Activated gamma-delta T cell treated with anti-CD3 and anti-CD28 coated beads, Interleukin-2, amount 50 U/mL, for 16 hours (primary cell): ENCODE data around the gene MLLT3.
"Not testable (repeated sequence)": the region's sequence is repeated elsewhere in the genome, so short reads cannot be mapped to it uniquely, and the experiment has no call there.

Experiments used
- DNase-seq: peaks from one replicate; pipeline ENCODE4 v3.0.0-alpha.2; 2020; ENCODE audit warnings: low read depth

Gene MLLT3

DNA sequence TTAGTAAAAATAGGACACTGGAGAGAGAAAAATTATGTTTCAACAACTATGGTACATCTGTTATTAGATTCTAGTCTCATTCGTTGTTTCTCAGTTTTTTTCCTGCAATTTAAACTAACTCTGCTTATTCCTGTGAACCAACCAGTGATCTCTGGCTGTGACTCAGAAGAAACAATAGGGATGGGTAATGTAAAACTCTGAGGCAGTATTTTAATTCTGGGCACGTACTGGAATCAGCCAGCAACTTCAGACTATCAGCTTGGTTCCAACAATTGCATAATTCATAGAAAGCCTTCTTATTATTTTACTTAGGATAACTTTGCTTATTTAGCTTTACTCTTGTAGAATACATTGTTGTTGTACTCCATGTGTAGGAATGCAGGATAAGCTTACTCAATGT, 28.8 kb downstream of the MLLT3 start:
- DNase-seq, result no peak

DNA sequence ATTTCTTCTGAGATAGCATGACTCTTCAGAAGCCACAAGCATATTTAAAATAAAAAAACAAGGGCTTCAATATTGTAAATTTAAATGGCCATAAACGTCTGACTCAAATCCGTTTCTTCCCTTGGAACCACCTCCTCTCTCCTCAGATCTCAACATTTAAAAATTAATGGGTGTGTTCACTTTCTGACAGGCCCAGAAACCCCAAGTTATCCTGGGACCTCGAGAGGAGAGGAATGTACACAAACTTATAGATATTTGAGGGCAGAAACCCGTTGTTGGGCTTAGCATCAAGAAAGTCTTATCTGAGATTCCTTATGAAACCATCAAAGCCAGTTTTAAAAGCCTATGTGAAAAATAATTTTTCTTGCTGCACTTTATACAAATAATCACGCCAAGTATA, 29.2 kb downstream of the MLLT3 start:
- no peak for DNase-seq

DNA sequence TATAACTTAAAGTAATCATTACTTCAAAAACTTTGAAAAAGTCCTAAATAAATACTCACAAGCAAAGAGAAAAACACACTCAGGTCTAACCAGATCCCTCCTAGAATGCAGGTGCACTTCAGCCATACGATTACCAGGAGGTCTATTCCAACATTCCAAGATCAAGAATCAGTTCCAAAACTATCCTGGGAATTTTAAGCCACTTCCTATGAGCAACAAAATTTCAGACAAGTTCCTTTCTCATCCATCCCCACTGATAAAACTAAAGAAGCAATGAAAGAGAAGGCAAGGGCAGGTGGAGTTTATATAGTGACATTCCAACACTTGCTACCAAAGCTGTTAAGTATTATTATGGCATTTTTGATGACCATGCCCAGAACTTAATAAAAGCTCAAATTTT, 29.6 kb downstream of the MLLT3 start:
- DNase-seq, result no peak

DNA sequence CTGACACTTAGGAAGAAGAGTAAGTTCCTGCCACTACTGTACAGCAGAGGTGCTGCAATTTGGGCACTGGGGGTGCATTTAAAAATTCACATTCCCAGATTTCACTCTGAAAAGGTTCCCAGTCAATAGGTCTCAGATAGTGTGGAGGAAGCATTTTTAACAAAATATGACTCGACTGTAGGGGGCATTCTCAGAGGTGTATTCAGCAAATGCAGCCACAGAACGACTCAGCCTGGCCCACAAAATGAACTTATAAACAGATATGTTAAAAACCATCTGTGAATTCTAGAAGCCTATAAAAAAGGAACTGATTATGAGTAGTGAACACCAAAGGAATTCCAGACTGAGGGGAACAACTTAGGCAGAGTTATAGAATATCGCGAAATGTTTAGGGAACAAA, 31.1 kb downstream of the MLLT3 start:
- no peak for DNase-seq

DNA sequence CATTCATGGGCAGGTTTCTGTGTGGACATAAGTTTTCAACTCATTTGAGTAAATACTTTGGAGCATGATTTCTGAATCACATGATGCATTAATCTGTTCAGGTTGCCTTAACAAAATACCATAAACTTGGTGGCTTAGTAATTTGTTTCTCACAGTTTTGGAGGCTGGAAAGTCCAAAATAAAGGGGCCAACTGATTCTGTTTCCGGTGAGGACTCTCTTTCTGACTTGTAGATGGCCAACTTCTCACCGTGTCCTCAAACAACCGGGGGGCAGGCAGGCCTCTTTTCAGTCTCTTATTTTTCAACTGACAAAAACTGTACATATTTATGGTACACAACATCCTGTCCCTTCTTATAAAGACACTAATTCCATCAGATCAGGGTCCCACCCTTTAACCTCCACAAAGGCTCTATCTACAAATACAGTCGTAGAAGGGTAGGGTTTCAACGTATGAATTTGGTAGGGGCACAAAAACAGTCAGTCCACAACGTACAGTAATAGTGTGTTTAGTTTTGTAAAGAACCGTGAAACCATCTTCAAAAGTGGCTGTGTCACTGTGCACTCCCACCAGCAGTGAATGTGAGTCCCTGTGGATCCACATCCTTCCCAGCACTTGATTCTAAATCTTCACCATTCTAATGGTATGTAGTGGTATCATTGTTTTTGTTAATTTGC, 37.2 kb downstream of the MLLT3 start:
- DNase-seq, result no peak

DNA sequence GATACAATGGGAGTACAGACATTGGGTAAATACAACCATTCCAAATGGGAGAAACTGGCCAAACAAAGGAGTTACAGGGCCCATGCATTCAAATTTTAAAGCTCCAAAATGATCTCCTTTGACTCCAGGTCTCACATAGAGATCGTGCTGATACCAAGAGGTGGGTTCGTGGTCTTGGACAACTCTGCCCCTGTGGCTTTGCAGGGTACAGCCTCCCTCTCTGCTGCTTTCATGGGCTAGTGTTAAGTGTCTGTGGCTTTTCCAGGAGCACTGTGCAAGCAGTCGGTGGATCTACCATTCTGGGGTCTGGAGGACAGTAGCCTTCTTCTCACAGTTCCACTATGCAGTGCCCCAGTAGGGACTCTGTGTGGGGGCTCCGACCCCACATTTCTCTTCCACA, 39.2 kb downstream of the MLLT3 start:
- not testable (repeated sequence) for DNase-seq

DNA sequence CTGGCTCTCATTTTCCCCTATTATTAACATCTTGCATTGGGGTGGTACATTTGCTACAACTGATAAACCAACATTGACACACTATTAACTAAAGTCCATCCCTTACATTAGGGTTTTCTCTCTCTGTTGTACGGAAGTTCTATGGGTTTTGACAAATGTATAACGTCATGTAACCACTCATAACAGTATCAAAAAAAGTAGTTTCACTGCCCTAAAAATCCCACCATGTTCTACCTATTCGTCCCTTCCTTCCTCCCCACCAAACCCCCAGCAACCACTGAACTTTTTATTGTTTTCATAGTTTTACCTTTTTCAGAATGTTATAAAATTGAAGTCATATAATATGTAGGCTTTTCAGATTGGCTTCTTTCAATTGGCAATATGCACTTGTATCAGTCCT, 40.1 kb downstream of the MLLT3 start:
- DNase-seq, result no peak

DNA sequence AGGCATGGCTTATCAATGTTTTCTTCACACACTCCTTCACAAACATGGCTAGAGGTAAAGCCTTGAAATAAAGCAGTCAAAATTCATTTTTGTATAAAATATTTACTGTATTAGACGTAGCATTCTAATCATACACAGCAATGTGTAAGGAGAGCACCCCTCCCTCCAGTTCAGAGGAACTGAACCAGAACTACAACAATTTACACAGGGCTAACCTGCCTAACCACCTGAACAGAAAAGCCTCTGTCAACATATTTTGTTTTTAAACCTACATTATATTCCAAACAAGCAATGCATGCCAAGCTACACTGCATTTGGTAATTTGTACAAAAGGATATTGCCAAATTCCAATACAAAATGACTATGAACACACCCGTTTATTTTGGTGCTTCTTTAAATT, 41.6 kb downstream of the MLLT3 start:
- no peak for DNase-seq

DNA sequence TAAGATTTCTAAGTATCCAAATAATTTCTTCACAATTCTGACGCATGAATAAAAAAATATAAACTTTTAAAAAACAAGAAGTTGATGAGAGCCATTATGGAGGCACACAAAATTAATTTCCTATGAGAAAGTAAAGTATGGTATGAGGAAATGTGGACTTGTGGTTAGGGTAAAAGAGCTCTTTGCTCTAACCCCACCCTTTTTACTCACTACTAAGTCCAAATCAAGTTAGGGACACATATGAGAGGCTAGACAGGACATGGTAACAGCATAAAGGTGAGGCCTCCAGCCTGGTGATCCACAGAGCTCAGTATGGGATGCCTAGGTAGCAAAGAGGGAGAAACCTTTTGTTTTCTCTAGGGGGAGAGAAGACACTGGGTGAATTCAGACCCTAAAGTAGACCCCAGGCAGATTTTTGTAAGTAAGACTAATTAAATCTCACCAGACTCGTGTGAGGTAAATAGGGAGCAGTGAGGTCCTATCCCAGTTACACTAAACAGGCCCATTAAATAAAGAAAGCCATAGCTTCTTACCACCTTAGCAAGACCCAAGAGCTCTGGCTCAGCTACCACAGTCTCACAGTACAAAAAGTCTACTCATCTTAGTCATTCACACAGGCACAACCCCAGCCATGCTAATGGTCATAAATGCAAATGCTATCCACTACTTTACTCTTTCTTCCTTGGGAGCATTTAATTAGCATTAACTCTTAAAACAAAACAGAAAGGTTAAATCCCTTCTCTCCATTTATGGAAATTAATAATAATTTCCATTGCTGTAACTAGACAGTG, 42.6 kb downstream of the MLLT3 start:
- DNase-seq, result no peak

DNA sequence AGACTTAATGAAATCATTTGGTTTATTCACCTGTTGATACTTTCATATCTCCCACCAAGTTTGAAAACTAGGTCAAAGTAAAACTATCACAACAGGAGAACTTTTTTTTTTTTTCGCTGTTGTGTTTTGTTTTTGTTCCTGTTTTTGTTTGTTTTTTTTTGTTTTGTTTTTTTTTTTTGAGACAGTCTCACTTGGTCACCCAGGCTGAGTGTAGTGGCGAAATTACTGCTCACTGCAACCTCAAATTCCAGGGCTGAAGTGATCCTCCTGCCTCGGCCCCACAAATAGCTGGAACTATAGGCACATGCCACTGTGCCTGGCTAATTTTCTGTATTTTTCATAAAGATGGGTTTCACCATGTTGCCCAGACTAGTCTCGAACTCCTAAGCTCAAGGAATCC, 49.3 kb downstream of the MLLT3 start:
- no peak for DNase-seq

DNA sequence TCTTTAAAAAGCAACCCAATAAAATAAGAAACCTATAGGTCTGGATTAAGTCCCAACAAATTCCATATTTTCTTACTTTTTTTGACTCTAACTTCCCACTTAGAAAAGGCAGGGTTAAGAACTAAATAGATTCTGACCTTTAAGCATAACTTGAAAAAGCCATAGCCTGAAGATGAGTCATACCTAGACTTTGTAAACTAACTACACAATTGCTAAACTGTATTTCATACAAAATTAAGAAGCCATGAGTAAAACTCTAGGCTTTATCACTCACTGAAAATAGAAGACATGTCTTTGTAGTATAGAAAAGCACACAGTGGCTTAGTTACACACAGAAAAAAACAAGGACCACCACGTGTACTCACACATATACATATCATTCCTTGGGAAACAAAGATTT, 51.5 kb downstream of the MLLT3 start:
- no peak for DNase-seq

DNA sequence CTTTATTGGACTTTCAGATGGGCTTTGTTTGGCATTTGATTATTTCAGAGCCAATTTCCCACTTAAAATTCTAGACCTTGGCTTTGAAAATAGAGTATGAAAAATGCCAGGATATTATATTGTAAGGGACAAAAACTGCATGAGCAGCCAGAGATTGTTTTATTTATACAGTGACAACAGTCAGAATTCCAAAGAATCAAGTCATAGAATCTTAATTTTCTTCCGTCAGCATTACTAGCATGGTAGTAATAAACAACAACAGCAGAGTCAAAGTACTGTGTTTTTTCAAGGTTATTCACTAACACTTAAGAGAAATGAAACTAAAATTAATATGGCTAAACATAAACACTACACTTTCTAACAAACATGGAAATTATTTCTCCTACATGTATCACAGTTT, 52.2 kb downstream of the MLLT3 start:
- no peak for DNase-seq

DNA sequence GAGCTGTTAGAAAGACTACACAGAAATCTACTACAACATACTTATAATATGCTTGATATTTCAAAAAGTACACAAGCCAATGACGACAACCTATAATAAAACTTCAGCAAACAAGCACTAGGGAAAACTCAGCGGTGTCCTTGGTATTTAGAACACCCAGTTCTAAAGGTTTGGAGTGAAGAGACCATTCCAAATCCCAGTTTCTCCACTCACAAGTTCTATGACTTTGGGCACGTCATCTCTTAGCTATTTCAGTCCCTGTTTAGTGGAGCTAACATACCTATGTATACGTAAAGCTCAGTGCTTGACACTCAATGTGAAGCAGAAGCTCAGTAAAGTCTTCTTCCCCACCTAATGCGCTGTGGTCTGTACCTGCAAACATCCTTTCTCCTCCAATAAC, 52.8 kb downstream of the MLLT3 start:
- no peak for DNase-seq

DNA sequence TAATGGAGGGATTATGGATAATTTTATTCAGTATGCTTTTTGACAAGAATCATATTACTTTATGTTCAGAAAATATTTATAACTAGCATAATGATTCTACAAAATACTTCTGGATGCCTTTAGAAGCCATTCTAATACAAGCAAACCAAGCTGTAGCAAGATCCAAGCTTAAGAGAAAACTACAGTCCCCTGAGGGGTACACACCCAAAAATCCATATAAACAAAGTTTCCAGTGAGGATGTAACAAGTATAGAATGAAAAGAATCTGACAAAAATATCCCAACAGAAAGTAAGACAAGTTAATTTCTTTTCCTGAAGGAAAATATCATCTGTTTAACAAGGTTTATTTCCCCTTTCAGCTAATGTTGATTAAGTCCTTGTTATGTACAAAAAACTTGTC, 53.9 kb downstream of the MLLT3 start:
- no peak for DNase-seq

DNA sequence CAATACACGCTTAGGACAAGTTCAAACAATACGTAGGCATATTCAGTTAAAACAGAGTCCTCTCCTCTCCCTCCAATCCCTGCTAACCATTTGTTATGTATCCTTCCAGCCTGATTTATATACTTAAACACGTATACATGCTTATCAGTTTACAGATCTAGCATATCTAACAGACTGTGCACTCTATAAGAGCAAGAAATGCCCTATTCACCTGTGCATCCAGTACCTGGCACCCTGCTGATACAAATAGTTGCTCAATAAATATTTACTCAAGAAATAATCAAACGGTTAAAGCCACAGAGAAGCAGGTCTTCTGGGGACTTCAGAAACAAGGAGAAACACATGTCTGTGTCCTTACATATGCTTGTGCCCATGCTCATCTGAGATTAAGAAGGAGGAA, 55.9 kb downstream of the MLLT3 start:
- DNase-seq, result no peak

DNA sequence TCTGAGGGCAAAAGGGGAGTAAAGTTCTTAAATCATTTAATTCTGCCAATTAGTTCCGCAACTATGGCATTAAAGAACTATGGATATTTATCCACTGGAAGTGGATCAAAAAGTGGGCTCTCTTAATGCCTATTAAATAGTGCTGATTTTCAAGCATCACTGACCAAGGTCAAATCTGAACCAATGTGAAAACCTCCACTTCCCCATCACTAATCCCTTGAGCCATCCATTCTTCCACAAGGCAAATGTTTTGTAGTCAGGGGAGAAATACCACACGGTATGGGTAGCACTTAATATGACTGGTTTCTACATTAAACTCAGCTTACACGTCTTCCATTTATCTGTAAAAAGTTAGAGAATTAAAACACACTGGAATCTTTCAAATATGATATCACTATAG, 57.6 kb downstream of the MLLT3 start:
- DNase-seq, result no peak

DNA sequence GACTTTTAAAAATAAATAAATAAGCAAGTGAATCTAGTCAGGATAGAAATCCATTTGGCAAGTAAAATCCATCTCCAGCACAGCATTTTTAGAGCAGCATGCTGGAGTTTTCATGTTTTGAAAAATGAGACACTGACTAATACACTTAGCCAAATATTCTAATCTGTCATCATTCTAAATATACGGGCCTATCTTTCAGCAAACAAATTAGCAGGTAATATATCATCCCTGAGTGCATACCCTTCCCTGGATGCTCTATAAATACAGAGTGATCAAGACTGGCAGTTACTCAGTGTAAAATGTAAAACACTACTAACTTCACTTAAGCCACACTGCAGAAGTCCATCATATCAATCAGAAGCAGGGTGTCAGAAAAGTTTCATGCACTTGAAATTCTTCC, 58.4 kb downstream of the MLLT3 start:
- no peak for DNase-seq

DNA sequence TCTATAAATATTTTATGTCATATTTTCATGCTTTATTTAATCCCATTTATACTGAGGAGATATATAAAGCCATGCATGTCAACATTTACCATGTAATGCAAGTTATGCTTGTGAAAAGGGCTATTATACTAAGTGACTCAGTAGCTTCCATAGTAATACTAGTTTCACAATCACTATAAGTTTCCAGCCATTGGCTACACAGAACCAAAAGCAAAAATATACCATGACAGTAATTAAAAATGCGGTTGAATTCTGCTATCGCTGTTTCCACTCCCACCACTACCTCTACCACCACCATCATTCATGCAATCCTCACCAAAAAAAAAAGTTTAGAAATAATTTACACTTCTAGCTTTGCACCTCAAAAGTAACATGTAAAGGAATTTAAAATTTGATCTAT, 60.2 kb downstream of the MLLT3 start:
- no peak for DNase-seq

DNA sequence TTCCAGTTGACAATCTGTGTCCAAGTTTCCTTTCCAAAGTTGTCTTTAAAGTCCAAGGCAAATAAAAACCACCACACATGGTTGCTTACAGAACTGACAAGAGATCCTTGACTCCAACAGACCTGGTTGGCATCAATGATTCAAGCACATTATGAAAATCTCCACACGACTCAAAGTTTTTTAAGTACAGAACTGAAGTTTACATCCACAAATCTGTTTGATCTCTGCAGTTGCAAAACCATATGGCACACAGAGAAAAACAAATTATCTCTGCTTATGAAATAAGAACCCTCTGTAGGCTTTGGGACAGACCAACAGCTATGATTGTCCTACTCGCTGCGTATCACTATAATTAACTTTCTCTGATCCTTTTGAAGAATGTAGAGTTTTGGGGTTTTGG, 60.8 kb downstream of the MLLT3 start:
- DNase-seq, result no peak

DNA sequence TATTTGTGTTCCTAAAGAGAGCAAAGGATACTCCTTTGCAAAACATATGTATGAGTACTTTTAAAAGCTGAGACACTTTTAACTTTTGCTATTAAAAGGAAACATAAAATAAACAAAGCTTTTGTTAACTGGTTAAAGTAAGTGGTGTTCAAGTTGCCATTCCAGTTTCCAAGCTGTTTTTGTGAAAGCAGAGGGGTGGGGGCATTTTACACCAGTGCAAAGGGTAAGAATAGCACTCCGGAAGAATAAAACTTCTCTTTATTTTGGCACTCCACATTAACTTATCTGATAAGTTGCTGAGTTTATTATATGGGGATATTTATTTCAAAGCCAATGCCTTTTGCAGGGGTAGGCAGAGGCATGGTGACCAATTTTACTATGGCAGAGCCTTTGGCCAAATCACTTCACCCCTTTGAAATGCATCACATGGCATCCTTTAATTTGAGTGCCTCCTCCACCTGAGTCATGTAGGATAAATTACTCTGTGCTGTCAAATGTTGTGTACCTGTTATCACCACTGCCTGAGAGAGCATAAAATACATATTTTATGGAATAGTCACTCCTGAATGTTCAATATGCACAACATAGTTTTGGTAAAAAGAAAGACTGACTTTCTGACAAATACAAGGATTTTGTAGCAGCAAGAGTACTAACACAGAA, 62.9 kb downstream of the MLLT3 start:
- no peak for DNase-seq

DNA sequence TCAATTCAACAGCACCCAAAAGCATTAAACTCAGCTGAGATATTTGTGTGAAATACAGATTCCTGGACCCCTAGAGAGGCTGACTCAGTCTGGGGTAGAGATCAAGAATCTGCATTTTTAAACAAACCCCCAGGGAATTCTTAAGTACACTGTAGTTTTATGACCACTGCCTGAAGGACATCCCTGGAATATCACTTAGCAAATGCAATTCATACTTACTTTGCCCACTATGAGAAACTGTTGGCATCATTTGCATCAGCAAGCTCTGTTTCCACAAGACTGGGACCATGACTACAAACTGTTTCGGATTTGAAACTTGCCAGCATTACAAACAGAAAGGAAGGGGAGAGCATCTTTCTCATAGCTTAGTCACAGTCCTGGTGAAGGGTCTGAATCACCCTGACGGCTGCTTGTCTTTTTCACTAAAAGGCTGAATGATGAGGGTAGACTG, 63.7 kb downstream of the MLLT3 start:
- DNase-seq, result no peak

DNA sequence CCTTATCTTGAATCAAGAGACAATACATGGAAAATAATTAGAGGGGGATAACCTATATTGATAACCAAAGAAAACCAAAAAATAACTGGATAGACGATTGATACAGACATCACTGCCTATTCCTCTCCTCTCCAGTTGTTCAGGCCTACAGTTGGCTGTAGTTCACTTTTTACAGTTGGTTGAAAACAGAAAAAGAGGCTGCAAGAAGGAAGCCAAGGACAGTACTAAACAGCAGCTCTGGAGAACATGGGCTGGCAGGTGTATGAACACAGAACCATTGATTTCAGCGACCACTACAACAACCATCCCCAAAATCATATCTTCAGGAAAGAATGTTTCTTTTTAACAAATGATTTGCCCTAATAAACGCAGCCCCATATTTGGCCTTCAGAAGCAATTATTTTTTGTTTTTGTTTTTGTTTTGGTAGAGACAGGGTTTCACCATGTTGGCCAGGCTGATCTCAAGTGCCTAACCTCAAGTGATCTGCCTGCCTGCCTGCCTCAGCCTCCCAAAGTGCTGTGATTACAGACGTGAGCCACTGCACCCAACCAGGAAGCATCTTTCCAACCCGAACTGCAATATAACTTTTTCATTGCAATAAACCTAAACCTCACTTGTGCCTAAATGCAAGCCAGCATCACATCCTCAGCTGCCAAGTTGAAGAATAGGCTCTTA, 64.3 kb downstream of the MLLT3 start:
- DNase-seq, result no peak

DNA sequence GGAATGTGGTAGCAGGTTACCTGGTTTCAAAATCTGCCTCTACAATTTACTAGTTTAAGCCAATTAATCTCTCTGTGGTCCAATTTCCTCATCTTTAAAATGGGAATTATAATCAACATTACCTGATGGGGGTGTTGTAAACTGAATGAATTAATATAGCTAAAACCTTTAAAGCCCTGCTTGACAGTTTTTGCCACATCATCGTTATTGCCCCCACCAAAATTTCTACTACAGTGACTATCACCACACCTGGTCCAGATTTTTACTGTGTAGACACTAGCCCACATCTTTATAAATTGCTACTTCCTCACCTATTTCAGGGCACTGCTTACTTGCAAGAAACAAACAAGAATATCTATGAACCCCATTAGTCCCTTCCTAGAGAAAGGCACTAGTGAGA, 65.0 kb downstream of the MLLT3 start:
- no peak for DNase-seq
